Left renal cortex interstitium (tissue), 4 donors: ENCODE data around the gene TBC1D24. TPM values are rescaled to one million over a fixed set of nuclear protein-coding genes. Genes with fewer than 3 reads are reported as not detected.
A peak's percentile ranks its signal among the peaks of the same experiment; 100 is the strongest.

Source experiments
- DNase-seq, 4 donors: peaks; one replicate each; pipeline ENCODE4 v3.0.0-alpha.2; 2013; ENCODE audit warnings: low read depth in 4 of 4, low spot score in 2 of 4, missing footprints in 1 of 4
- polyA plus RNA-seq, 4 donors: library from polyadenylated mRNA; unstranded; fragments of 120-200 nt; gene quantifications; one replicate each; pipeline ENCODE4 v1.2.1, GENCODE V29; 2013; ENCODE audit not compliant: insufficient read length in 4 of 4

Gene TBC1D24
- polyA plus RNA-seq, 4 donors: 14.1 to 24.4 (median 19.6) TPM

- no peak for DNase-seq
Measured at GRCh38 chr16:2514333-2515179, 39.6 kb downstream of the TBC1D24 start.

- DNase-seq: no peak
Measured at GRCh38 chr16:2515180-2515851, 40.4 kb downstream of the TBC1D24 start.

- DNase-seq: no peak
Measured at GRCh38 chr16:2516391-2517240, 41.7 kb downstream of the TBC1D24 start.

GRCh38 chr16:2517954-2518605 lies 43.2 kb downstream of the TBC1D24 start:
- DNase-seq: no peak

GRCh38 chr16:2518823-2519710 lies 44.1 kb downstream of the TBC1D24 start:
- no peak for DNase-seq

GRCh38 chr16:2519711-2520080 lies 44.8 kb downstream of the TBC1D24 start:
- DNase-seq: no peak

GRCh38 chr16:2520097-2520783 lies 45.3 kb downstream of the TBC1D24 start, which contains the start of gene AMDHD2:
Gene AMDHD2 (plus strand): TSS chr16:2520371. CDS start chr16:2520459, 88 bp downstream.
- DNase-seq: peak in 1 of 4 donors; percentile 66

- no peak for DNase-seq
Measured at GRCh38 chr16:2520784-2521531, 46.0 kb downstream of the TBC1D24 start.

GRCh38 chr16:2523801-2524231 lies 48.9 kb downstream of the TBC1D24 start:
- DNase-seq: no peak

GRCh38 chr16:2524339-2524938 lies 49.5 kb downstream of the TBC1D24 start:
- DNase-seq: no peak

GRCh38 chr16:2526135-2526534 lies 51.2 kb downstream of the TBC1D24 start:
- no peak for DNase-seq

- no peak for DNase-seq
Measured at GRCh38 chr16:2527071-2527783, 52.3 kb downstream of the TBC1D24 start.

GRCh38 chr16:2527784-2528100 lies 52.8 kb downstream of the TBC1D24 start:
- no peak for DNase-seq

- DNase-seq: no peak
Measured at GRCh38 chr16:2528161-2529060, 53.5 kb downstream of the TBC1D24 start.

- no peak for DNase-seq
Measured at GRCh38 chr16:2529061-2529931, 54.4 kb downstream of the TBC1D24 start.
